ENCODE data around the gene DZIP1L.

DNA sequence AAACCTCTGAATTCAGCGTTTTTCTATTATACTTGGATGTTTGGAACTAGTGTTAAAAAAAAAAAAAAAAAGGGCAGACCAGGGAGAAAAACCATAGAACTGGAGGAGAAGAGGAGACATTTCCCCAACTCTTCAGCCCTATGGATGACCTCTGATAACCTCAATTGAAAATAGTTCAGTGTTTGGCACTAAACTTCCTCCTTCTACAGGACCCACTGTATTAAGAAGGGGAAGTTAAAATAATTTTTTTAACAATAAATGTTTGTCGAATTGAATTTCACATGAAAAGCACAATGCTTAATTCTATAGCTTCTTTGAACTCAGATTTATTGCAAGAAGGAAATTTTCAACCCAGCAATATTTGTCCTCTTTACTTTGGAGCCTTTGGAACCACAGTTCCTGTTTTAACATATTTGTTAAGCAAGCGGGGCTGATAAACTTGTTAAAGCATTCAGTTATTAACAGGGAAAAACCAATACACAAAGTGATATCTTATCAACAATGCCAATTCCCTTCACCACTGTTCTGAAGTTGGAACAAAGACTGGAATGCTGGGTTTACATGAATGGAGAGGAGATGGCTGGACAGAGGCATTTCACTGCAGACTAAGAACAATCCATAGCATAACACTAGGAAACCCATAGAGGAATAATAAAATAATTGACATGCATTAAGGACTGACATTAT, 19.9 kb upstream of the DZIP1L start:
- TF ChIP-seq EHMT2 (IDR thresholded peaks at IDR 0.05; ENCODE audit: low read depth) (no peak), POLR2AphosphoS2 (conservative IDR thresholded peaks at IDR 0.05; ENCODE audit: low read length) (no peak), EP300 (IDR thresholded peaks at IDR 0.05) (no peak)
- TF ChIP-seq, protein P1, sequence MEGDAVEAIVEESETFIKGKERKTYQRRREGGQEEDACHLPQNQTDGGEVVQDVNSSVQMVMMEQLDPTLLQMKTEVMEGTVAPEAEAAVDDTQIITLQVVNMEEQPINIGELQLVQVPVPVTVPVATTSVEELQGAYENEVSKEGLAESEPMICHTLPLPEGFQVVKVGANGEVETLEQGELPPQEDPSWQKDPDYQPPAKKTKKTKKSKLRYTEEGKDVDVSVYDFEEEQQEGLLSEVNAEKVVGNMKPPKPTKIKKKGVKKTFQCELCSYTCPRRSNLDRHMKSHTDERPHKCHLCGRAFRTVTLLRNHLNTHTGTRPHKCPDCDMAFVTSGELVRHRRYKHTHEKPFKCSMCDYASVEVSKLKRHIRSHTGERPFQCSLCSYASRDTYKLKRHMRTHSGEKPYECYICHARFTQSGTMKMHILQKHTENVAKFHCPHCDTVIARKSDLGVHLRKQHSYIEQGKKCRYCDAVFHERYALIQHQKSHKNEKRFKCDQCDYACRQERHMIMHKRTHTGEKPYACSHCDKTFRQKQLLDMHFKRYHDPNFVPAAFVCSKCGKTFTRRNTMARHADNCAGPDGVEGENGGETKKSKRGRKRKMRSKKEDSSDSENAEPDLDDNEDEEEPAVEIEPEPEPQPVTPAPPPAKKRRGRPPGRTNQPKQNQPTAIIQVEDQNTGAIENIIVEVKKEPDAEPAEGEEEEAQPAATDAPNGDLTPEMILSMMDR (IDR thresholded peaks at IDR 0.05) = no peak
